Hematopoietic multipotent progenitor cell treated with erythropoietin and hydrocortisone succinate and interleukin-3 and kit ligand, for 15 days (in vitro differentiated cells): ENCODE data around the gene LILRB1.
"Not testable (repeated sequence)": the region's sequence is repeated elsewhere in the genome, so short reads cannot be mapped to it uniquely, and the experiment has no call there.

Experiments
- DNase-seq: peaks from one replicate; pipeline ENCODE4 v3.0.0-alpha.2; 2015; ENCODE audit warnings: low spot score

Gene LILRB1

GRCh38 chr19:54662730-54663129 lies 32.4 kb downstream of the LILRB1 start, which contains the start of gene LILRB4:
Gene LILRB4 (plus strand): TSS chr19:54662985. CDS start chr19:54663034, 49 bp downstream.
- no peak for DNase-seq

GRCh38 chr19:54665530-54665929 lies 35.2 kb downstream of the LILRB1 start:
- DNase-seq: no peak

DNA sequence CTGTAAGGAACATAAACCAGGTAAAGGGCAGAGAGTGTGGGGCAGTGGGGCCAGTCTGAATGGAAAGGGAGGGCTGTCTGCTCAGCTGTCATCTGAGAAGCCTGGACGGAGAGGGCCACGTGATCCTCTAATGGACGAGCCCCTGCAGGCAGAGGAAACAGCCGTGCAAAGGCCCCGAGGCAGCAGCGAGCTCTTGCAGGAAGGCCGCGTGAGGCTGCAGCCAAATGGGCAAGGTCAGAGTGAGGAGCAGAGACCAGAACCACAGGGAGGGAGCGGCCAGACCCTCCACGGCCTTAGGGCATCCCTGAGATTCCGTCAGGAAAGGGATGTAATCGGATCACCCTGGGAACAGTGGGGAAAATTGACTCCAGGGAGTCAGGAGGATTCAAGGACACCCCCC lies 36.9 kb downstream of the LILRB1 start:
- DNase-seq: no peak

DNA sequence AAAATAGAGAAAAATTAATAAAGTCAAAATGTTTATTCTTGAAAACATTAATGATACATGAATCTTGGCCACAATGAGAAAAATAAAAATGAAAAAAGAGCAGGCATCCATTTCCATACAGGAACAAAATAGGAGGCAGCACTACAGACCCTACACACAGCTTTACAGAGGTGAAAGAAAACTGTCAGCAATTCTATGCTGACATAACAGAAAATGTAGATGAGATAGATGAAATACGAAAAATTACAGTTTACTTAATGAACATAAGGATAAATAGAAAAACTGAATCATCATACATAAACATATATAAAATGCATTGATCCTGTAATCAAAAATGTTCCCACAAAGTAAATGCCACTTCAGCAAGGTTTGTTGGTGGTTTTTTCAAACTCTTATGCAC lies 38.1 kb downstream of the LILRB1 start:
- DNase-seq: no peak

DNA sequence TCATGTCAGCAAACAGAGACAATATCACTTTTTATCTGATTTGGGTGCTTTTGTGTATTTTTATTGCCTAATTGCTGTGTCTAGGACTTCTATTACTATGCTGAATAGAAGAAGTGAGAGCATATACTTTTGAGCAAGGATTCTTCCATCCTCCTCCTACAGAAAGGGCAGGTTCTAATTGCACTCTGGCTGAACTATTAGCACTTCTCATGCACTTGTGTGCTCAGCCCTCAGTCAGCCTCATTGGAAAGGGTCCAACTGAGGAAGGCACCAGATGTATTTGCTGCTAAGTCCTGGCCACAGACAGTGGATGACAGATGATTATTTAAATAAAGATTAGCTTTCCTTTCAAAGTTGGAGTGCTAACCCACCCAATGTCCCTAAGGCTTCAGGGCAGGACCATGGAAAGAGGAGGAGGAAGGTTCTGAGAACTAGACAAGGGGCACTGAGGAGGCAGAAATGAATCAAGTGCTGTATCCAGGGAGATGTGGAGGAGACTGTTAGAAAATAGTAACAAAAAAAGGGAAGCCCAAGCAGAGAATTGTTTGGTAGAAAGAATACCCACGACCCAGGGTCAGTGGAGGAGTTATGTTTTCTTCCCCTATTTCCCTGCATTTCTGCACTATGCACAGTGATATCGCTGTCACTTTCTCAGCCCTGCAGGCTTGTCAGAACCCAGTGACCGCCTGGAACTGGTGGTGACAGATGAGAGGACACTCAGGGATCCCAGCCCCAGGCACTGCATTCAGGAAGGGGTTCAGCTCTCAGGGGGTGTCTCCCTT lies 40.5 kb downstream of the LILRB1 start:
- DNase-seq: no peak

DNA sequence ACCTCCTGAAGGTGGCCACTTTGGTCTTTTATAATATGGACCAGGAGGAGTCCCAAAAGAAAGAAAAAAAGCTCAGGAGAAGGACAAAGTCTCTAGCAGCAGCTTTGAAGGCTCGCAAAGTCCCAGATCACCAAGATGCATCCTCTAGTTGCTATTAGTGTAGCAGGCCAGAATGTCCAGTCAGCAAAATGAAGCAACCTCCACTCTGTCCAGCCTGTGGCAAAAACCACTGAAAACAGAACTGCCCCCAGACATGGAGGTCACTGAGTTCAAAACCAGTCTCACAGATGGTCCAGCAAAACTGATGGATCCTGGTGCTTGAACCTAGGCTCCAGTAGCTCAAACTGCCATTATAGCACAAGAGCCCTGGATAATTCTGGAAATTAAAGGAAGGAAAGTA lies 42.9 kb downstream of the LILRB1 start:
- DNase-seq: no peak

DNA sequence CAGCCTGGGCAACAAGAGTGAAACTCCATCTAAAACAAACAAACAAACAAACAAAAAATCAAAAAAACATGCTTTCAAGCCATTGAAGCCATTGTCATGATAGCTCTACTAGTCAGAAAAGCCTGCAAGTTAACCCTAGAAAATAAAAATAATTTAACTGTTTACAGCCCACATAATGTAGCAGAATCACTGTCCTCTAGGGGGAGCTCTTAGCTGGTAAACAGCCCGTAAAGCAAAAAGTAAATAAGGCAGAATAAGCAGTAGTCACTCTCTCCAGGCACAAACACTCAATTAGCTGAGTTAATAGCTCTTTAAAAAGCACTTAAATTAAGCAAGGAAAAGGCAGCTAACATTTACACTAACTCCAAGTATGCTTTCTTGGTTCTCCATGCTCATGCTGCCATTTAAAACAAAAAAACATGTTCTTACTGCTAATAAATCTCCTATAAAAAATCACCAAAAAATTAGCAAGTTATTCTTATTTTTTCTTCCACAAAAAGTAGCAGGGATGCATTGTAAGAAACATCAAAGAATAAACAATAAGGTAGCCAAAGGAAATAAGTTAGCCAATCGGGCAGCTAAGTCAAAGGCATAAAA lies 43.8 kb downstream of the LILRB1 start:
- peak; percentile 59 for DNase-seq

GRCh38 chr19:54676210-54676834 lies 46.0 kb downstream of the LILRB1 start:
- DNase-seq: peak; percentile 46

DNA sequence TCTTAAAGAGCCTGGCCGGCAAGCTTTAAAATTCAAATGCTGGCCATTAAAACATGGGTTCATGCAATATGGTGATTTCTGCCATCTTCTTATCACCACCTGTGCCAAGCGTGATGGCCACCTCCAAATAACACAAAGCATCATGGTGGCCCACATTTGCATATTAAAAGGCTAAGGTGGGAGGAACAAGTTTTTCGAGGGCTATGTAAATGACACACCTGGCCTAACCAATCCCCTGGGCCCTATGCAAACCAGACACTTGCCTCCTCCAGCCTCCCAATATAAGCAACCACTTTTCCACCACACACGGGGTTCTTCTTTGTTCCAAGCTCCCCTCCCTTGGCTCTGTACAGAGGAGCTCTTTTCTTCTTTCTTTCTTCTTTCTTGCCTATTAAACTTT lies 46.9 kb downstream of the LILRB1 start:
- no peak for DNase-seq

GRCh38 chr19:54681596-54681995 lies 51.3 kb downstream of the LILRB1 start:
- DNase-seq: not testable (repeated sequence)

GRCh38 chr19:54682306-54682856 lies 52.1 kb downstream of the LILRB1 start:
- DNase-seq: no peak

DNA sequence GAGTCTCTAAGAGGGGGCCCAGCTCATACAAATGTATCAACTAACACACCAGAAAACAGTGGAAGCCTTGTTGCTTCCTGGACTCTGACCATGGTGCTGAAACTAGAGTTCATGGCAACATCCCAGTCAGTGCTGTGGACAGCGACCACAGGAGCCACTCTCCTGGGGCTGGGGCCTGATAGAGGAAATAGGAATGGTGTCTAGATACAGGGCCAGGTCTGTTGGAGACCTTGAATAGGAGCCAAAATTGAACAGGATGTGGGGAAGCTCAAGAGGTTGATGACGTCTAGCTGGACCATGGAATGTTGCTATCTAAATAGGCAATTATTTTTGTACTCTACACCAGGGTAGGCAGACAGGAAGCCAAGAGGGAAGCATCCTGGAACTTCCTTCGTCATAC lies 54.2 kb downstream of the LILRB1 start:
- no peak for DNase-seq
